Endothelial cell of umbilical vein (primary cell): ENCODE results near the gene FMN1. TPM values are rescaled to one million over a fixed set of nuclear protein-coding genes. Genes with fewer than 3 reads are reported as not detected.

ENCODE experiments used
- BruUV-seq: library from RNA; stranded (reverse); fragments of 400-500 nt; replicated peaks from 2 replicates; lab custom pipeline; 2021; lab: Mats Ljungman, UMichigan
- CTCF ChIA-PET: fragments of 300-600, 350-600 bp; sonication (Branson Sonifier 250); formaldehyde crosslinking; loops from one replicate; lab custom pipeline; 2021; ENCODE audit warnings: antibody characterized with exemption, inconsistent platforms; lab: Charles Lee
- POLR2A ChIA-PET: fragments of 300-600, 350-600 bp; sonication (Branson Sonifier 250); formaldehyde crosslinking; loops from one replicate; lab custom pipeline; 2021; ENCODE audit warnings: antibody characterized with exemption, inconsistent platforms; lab: Charles Lee
- DNase-seq: peaks from one replicate; pipeline ENCODE4 v3.0.0-alpha.2; 2011; ENCODE audit warnings: low read depth, low spot score
- FAIRE-seq: peaks from 2 replicates; lab custom pipeline; 2011; peaks lifted over from hg19 to GRCh38; lab: Jason Lieb, UNC
- H2AFZ ChIP-seq: 2 replicates; pipeline ENCODE4 v1.6.0; 2012; ENCODE audit warnings: low read depth, low read length, control low read depth, inconsistent platforms
- H3K27ac ChIP-seq: 2 replicates; pipeline ENCODE4 v1.5.1; 2011; ENCODE audit warnings: low read depth, mild to moderate bottlenecking, control low read depth, low read length, moderate library complexity; ENCODE audit not compliant: insufficient read depth
- H3K27me3 ChIP-seq, 2 experiments: 2 replicates each; pipeline versions ENCODE4 v1.6.0 to v1.6.1; 2011; ENCODE audit warnings: low read length in 2 of 2, mixed read lengths in 1 of 2; ENCODE audit not compliant: control insufficient read depth in 2 of 2, insufficient read depth in 2 of 2
- H3K36me3 ChIP-seq, 2 experiments: 2 replicates in 1 of 2; 3 replicates in 1 of 2; pipeline ENCODE4 v1.5.1; 2011; ENCODE audit warnings: low read length in 2 of 2, mild to moderate bottlenecking in 1 of 2, moderate library complexity in 1 of 2; ENCODE audit not compliant: control insufficient read depth in 2 of 2, insufficient read depth in 2 of 2; ENCODE audit errors: extremely low read depth in 1 of 2
- H3K4me1 ChIP-seq: 3 replicates; pipeline ENCODE4 v1.5.1; 2011; ENCODE audit warnings: mild to moderate bottlenecking, low read length; ENCODE audit not compliant: control insufficient read depth, insufficient read depth; ENCODE audit errors: extremely low read depth
- H3K4me2 ChIP-seq: 2 replicates; pipeline ENCODE4 v1.6.1; 2011; ENCODE audit warnings: low read length, control low read depth, mixed read lengths; ENCODE audit not compliant: insufficient read depth
- H3K4me3 ChIP-seq, 3 experiments: fragments of 200-600 bp in 1 of 3; sonication (generic), shearing (Covaris generic) in 1 of 3; replicated peaks in 1 of 3; 2 replicates each; pipeline ENCODE4 v1.5.1; 2011 to 2016; ENCODE audit warnings: control low read depth in 3 of 3, low read length in 3 of 3, mild to moderate bottlenecking in 2 of 3, inconsistent platforms in 1 of 3, low read depth in 1 of 3, moderate library complexity in 1 of 3; ENCODE audit not compliant: insufficient read depth in 1 of 3
- H3K79me2 ChIP-seq: 2 replicates; pipeline ENCODE4 v1.6.0; 2012; ENCODE audit warnings: low read length, inconsistent platforms; ENCODE audit not compliant: control insufficient read depth, insufficient read depth
- H3K9ac ChIP-seq: replicated peaks from 2 replicates; pipeline ENCODE3; 2011; ENCODE audit warnings: low read length, control low read depth; ENCODE audit not compliant: insufficient read depth; ENCODE audit errors: extremely low read depth
- H3K9me1 ChIP-seq: replicated peaks from 3 replicates; pipeline ENCODE4 v1.6.0; 2011; ENCODE audit warnings: mild to moderate bottlenecking, low read length; ENCODE audit not compliant: control insufficient read depth, insufficient read depth; ENCODE audit errors: extremely low read depth
- H3K9me3 ChIP-seq: replicated peaks from 2 replicates; pipeline ENCODE4 v1.5.1; 2012; ENCODE audit warnings: low read length, inconsistent platforms; ENCODE audit not compliant: control insufficient read depth, insufficient read depth
- H4K20me1 ChIP-seq: replicated peaks from 2 replicates; pipeline ENCODE3; 2011; ENCODE audit warnings: mild to moderate bottlenecking, low read length; ENCODE audit not compliant: control insufficient read depth, insufficient read depth; ENCODE audit errors: extremely low read depth
- CTCF ChIP-seq, 2 donors: IDR thresholded peaks; 1 replicate in 1 of 2; 2 replicates in 1 of 2; pipeline ENCODE4 v1.5.1; 2011; ENCODE audit warnings: low read length in 2 of 2, mild to moderate bottlenecking in 2 of 2, moderate library complexity in 2 of 2, control low read depth in 1 of 2, inconsistent platforms in 1 of 2, low read depth in 1 of 2; ENCODE audit not compliant: insufficient read depth in 1 of 2; ENCODE audit errors: extremely low read depth in 1 of 2
- EZH2 ChIP-seq: IDR thresholded peaks from 2 replicates; pipeline ENCODE4 v1.6.1; 2012; ENCODE audit warnings: borderline replicate concordance, low read depth, mild to moderate bottlenecking, moderate library complexity, low read length, inconsistent platforms; ENCODE audit not compliant: severe bottlenecking
- FOS ChIP-seq: IDR thresholded peaks from 2 replicates; pipeline ENCODE4 v1.6.1; 2011; ENCODE audit warnings: mild to moderate bottlenecking, low read length, moderate library complexity, borderline replicate concordance; ENCODE audit not compliant: insufficient read depth
- GATA2 ChIP-seq: IDR thresholded peaks from 2 replicates; pipeline ENCODE4 v1.7.0; 2011; ENCODE audit warnings: low read depth, mild to moderate bottlenecking, moderate library complexity, mixed read lengths, low read length; ENCODE audit not compliant: insufficient read length, insufficient read depth
- JUN ChIP-seq: IDR thresholded peaks from 2 replicates; pipeline ENCODE4 v1.6.1; 2011; ENCODE audit warnings: borderline replicate concordance, low read depth; ENCODE audit not compliant: insufficient read length, insufficient read depth
- MAX ChIP-seq: IDR thresholded peaks from 2 replicates; pipeline ENCODE4 v1.6.1; 2011; ENCODE audit not compliant: insufficient read depth, insufficient read length
- MYC ChIP-seq: IDR thresholded peaks from one replicate; pipeline ENCODE4 v1.6.1; 2011; ENCODE audit warnings: mild to moderate bottlenecking, low read depth, low read length
- POLR2A ChIP-seq: IDR thresholded peaks from 2 replicates; pipeline ENCODE4 v1.6.1; 2012; ENCODE audit warnings: low read depth, mild to moderate bottlenecking, control low read depth, low read length
- POLR2AphosphoS5 ChIP-seq: IDR thresholded peaks from 2 replicates; pipeline ENCODE4 v1.6.1; 2012; ENCODE audit warnings: low read depth, mild to moderate bottlenecking, control low read depth, low read length, moderate library complexity; ENCODE audit not compliant: insufficient read depth
- dilution Hi-C: fragments of 300-500 bp; cut with MboI; formaldehyde crosslinking; loops from one replicate; pipeline ENCODE4 v1.15.0; 2019; ENCODE audit warnings: low sequenced_read_pairs; ENCODE audit not compliant: extremely low pct_ligation_motif_present
- intact Hi-C: fragments of 100-400 bp; cut with micrococcal nuclease; formaldehyde crosslinking; loops from one replicate; pipeline ENCODE4 v1.10.0; 2022
- polyA plus RNA-seq, 4 experiments: library from polyadenylated mRNA; depleted of rRNA in 3 of 4; stranded (reverse) in 3 of 4; unstranded in 1 of 4; fragments of >200 nt; gene quantifications; 2 replicates each; pipeline versions ENCODE4 v1.2.1 to v1.2.3, GENCODE V29; 2011 to 2012; ENCODE audit warnings: missing spikeins in 1 of 4
- total RNA-seq: library from RNA; stranded (reverse); gene quantifications from 2 replicates; pipeline ENCODE4 v1.2.3, GENCODE V29; 2021

FMN1 gene
- total and polyA plus RNA-seq, 2 donors (not counting 3 experiments of a cell fraction or from before 2014, with no cell fraction given), result 0.01 to 0.29 TPM

GRCh38 chr15:33089878-33090757, 104.4 kb downstream of the FMN1 start:
- no peak for FAIRE-seq
- Histone ChIP-seq H4K20me1 (no peaks in the 10 kb centered on the region), H2AFZ (no peak overlapping the region), H3K9me1 (no peaks in the 10 kb centered on the region), H3K9me3 (no peaks in the 10 kb centered on the region), H3K9ac (no peak overlapping the region), H3K4me3 (no peak overlapping the region), H3K27me3 (no peaks in the 10 kb centered on the region), H3K79me2 (no peaks in the 10 kb centered on the region), H3K4me2 (no peak overlapping the region), H3K27ac (no peak overlapping the region), H3K36me3 (no peaks in the 10 kb centered on the region), H3K4me1 (no peaks in the 10 kb centered on the region)
- CTCF ChIA-PET, result interaction anchor here (1.0 to 17.6 kb wide), 4 partner anchors 24 to 610 kb away, joined by 3 to 497 read pairs (median 4); no protein-coding TSS in a partner anchor
- intact Hi-C loops (loop anchor here (5.0 to 10.0 kb wide), 4 partner anchors 125 to 428 kb away; no protein-coding TSS in a partner anchor), dilution Hi-C loops (no loop called here)
- no peak for DNase-seq
- no TSS peak for BruUV-seq
- TF ChIP-seq FOS (no peak), POLR2AphosphoS5 (no peak), MAX (no peak)
- POLR2A ChIA-PET, result no interaction called here

- ChIA-PET POLR2A (no interaction called here), CTCF (interaction anchor here (1.0 to 17.6 kb wide), 5 partner anchors 9 to 611 kb away, joined by 3 to 497 read pairs (median 4); no protein-coding TSS in a partner anchor)
- Histone ChIP-seq H3K9me3 (no peaks in the 10 kb centered on the region), H3K9ac (no peak overlapping the region), H3K27ac (no peak overlapping the region), H3K4me3 (no peak overlapping the region), H3K27me3 (no peaks in the 10 kb centered on the region), H3K36me3 (no peaks in the 10 kb centered on the region), H3K4me2 (no peak overlapping the region), H3K9me1 (no peaks in the 10 kb centered on the region), H3K4me1 (no peaks in the 10 kb centered on the region), H3K79me2 (no peaks in the 10 kb centered on the region), H4K20me1 (no peaks in the 10 kb centered on the region), H2AFZ (no peak overlapping the region)
- intact Hi-C loops (loop anchor here (5.0 to 10.0 kb wide), 4 partner anchors 125 to 427 kb away; no protein-coding TSS in a partner anchor), dilution Hi-C loops (no loop called here)
- FAIRE-seq (no peak), DNase-seq (no peak)
- no TSS peak for BruUV-seq
- no peak for TF ChIP-seq CTCF (IDR thresholded peaks at IDR 0.05; ENCODE audit: extremely low read depth in 1 of 2, insufficient read depth in 1 of 2, low read depth in 1 of 2, low read length in 2 of 2)
- TF ChIP-seq EZH2, result no peak
- no peak for TF ChIP-seq GATA2
- TF ChIP-seq POLR2A, result no peak
- TF ChIP-seq POLR2AphosphoS5, result no peak
- TF ChIP-seq JUN, result no peak
- TF ChIP-seq MAX, result no peak
- TF ChIP-seq FOS, result no peak
- TF ChIP-seq MYC, result no peak
Measured at GRCh38 chr15:33089165-33089877, 105.2 kb downstream of the FMN1 start.
